GM19240 (cell line): ENCODE measurements around the gene DGAT2.

Experiments used
- DNase-seq: peaks from one replicate; pipeline ENCODE4 v3.0.0; 2011; ENCODE audit warnings: low spot score; ENCODE audit not compliant: insufficient read length

Gene DGAT2

DNA sequence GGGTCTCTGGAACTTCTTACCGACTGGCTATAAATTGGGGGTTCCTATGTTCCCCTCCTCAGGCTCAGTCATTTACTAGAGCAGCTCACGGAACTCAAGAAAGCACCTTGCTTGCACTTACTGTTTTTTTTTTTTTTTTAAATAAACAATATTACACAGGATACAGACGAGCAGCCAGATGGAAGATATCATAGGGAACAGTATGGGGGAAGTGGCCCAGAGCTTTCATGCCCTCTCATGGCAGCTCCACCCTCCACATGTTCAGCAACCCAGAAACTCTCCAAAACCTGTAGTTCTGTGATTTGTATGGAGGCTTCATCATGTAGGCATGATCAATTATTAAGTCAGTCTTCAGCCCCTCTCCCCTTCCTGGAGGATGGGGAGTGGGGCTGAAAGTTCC is 54.0 kb downstream of the DGAT2 start:
- DNase-seq, result no peak

DNA sequence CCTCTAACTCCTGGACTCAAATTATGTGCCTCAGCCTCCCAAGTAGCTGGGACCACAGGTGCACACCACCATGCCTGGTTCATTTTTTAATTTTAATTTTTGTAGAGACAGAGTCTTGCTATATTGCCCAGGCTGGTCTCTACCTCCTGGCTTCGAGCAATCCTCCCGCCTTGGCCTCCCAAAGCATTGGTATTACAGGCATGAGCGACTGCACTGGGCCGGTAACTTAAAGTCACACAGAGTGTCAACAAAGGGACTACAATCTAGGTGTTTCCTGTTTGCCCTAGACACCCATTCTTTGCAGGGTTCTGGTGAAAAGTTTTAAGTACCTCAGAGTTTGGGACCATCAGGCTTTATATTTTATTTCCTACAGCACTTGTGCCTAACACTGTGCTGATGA is 54.8 kb downstream of the DGAT2 start:
- DNase-seq, result no peak

DNA sequence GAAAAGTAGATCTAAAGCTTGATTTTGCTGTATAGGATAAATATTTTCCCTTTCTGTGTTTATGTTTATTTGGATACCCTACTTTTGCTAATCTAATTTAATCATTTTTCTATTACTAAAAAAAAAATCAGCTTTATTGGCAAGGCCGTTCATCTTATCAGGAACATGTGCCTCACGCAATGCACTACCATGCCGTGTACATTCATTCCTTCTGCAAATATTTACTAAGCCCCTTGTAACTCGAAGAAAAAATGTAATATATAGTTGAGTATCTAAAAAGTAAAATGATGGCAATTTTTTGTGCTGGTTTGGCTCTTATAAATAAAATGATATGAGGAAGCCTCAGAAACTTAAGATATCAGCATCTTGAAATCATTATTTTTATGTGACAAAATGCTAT is 55.4 kb downstream of the DGAT2 start:
- no peak for DNase-seq

DNA sequence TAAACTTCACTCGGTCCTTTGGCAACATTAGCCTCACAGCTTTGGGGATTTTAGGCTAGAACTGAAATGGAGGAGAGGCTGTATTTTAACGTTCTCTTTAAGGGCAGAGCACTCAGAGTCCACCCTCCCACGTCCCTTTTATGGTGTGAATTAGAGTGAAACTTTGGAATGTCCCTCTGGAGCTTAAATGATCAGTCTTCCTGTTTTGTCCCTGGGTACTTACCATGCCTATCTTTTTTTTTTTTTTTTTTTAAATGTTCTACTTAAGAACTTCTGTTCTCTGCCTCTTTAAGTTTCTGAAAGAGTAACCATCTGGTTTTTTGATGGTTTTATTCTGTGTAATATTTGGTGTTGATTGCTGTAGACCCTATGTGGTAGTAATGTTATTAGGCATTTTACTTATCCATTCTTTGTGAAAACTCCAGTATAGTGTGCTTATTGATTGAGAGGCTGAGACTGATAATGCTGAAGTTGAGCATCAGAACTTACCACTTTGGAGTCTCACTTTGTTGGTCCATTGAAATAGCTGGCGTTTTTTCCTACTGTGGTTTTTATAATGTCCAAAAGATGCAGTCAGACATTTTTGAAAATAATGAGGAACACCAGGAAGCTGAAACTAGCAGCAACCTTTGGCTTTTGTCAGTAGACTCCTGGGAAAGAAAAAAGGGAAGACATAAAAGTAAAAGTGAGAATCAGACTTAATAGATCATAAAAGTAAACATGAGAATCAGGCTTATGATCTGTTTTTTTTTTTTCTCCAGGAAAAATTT is 58.1 kb downstream of the DGAT2 start:
- no peak for DNase-seq

DNA sequence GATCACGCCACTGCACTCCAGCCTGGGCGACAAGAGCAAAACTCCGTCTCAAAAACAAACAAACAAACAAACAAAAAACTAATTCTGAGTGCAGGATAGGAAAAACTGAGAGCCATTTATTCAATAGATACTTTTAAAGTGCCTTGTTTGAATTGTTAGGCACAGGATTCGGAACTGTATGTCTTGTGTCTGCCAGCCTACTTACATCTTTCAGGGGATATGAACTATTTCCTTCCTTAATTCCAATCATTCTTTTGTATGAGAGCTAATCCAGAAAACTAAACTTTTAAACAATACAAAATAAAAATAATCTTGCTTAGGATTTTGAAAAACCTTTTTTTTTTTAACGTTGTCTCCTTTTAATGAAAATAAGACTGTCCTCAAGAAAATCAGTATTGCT is 59.0 kb downstream of the DGAT2 start:
- DNase-seq, result no peak

DNA sequence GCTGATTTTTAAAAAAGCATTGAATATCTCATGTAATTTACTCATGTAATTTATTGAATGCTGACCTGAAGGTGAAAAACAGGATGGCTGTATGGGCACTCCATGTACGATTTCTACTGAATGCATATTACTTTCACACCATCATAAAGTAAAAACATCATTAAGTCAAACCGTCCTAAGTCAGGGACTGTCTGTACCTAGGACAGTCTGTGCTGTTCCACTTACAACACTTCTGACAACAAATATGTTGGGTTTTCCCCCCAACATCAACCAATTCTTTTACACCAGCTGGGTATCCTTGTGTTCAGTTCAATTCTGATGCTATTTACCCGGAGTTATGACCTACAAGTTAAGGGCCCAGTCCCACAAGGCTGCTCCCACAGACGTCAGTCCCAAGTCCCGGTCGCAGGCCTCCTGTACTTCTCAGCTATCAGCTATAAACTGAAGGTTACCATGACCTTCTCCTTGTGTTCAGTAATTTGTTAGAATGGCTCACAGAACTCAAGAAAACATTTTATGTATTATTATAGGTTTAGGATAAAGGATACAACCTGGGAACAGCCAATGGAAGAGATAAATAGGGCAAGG is 63.4 kb downstream of the DGAT2 start:
- DNase-seq, result no peak

DNA sequence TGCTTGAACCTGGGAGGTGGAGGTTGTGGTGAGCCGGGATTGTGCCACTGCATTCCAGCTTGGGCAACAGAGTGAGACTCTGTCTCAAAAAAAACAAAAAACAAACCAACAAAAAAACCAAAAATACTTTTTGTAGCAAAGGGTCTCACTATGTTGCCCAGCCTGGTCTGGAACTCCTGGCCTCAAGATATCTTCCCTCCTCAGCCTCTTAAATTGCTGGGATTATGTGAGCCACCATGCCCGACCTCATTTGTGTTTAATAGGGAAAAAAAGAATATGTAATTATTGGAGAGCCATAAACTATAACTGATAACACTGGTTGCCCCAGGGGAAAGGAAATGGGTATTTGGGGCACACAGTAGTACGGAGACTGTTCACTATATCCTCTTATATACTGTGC is 66.2 kb downstream of the DGAT2 start:
- no peak for DNase-seq

DNA sequence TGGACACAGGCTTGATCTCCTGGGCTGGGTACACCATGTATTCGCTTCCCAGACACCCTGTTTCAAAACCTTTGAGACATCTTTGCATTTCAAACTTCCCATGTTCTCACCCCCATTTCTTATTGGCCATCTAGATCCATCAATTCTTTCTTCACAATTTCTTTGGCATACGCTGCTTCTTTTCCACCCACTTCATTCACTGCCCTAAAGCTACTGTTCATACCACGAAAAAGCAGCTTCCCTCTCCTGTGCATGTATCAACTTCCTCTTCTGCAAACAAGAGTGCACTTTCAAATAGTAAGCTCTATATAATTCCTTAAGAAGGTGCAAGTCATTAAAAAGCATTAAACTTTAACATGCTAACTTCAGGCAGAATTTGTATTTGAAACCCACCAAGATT is 67.8 kb downstream of the DGAT2 start:
- no peak for DNase-seq

DNA sequence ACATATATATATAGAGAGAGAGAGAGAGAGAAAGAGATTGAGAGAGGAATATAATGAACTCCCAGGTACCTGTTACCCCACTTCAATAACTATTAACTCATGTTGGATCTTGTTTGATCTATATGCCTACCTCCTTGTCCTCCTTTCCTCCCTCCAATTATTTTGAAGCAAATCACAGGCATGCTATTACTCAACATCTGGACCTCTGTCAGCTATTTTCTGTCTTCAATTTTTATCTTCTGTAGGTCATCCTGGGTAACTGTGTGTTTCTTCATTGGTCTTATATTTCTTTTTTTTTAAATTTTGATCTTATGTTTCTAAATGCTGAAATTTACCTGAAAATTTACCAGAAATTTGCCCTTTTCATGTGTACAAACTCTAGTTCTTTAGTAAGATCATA is 71.3 kb downstream of the DGAT2 start:
- no peak for DNase-seq

DNA sequence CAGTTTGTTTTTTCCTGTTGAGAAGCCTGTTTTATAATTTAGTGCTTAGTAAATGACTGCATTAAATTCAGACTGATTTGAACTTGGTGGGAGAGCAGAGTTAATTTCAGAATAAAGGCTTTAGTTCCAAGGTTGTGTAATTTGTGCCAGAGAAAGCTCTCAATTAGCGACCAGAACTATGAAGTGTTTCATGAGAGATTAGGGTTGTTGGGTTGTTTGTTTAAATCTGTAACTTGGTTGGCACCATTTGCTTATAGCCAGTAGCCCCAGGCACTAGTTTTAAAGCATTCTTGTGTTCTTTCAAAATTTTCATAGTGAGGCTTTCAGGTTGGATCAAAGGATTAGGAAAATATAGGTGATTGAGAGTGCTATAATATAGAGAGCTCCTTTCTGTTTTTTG is 71.9 kb downstream of the DGAT2 start:
- no peak for DNase-seq

DNA sequence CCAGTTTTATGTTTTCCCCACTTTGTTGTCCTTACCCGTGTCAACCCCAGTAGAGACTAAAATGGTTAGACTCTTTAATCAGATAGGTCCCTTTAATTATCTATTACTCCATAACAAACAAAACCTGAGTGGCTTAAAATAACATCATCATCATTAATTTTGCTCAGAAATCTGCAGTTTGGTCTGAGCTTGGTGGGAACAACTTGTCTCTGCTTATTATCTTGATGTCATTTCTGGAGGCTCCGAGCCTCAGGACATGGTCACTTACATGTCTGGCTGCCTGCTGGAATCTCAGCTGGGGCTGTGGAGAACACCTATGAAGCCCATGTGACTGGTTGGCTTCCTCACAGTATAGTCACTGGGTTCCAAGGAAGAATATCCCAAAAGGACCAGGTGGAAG is 73.2 kb downstream of the DGAT2 start:
- no peak for DNase-seq

DNA sequence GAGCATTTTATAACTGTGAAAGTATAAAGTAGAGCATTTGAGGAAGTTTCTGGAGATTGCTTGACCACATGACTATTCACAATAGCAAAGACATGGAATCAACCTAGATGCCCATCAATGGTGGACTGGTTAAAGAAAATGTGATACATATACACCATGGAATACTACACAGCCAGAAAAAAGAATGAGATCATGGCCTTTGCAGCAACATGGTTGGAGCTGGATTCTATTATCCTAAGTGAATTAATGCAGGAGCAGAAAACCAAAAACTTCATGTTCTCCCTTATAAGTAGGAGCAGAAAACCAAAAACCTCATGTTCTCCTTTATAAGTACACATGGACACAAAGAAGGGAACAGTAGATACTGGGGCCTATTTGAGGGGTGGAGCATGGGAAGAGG is 76.7 kb downstream of the DGAT2 start:
- DNase-seq, result no peak

DNA sequence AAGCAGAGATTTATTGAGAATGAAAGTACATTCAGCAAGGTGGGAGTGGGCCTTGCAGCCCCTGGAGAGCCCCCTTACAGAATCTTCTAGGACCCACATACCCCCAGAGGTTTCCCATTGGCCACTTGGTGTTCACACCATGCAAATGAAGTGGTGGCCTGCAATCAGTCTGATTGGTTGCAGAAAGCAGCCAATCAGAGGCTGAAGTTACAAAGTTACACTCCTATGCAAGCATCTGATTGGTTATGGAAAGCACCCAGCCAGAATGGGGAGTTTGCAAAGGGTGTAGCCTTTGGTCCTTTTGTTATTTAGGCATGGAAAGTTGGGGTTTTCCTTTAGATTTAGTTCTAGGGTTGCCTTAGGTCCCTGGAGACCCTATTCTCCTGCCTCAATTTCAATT is 81.3 kb downstream of the DGAT2 start:
- no peak for DNase-seq

DNA sequence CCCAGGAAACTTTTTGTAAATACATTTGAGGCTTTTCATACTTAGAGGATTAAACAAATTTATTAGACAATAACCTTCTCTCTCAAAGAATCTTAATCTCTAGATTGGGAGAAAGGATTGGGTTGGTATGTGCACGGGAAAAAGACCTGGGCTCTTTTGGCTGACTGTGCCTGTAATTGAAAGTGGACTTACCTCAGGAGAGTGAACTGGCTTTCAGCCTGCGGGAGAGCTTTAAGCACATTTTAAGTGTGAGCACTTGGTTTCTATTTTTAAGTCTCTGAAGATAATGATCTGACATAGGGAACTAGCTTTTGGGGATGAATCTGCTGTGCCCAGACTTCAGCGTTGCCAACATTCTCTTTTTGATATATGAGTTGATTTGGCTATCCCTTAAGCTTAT is 82.2 kb downstream of the DGAT2 start:
- no peak for DNase-seq
